Stimulated activated memory B cell treated with anti-CD40 and anti-IgM and Interleukin-4, amounts not matched to agents 10 μg/mL and 1 μg/mL and 100 μg/mL, for 72 hours (primary cell): ENCODE results near the gene EARS2.
A peak's percentile ranks its signal among the peaks of the same experiment; 100 is the strongest.

Experiments used
- ATAC-seq: fragments of 150-1000 bp; cut with Tn5 transposase; 2 replicates; pipeline ENCODE4 v1.10.0; 2021
- H3K27ac Mint-ChIP-seq: one replicate; pipeline ENCODE4 v1.8.0; 2022; ENCODE audit warnings: mild to moderate bottlenecking, mixed read lengths
- H3K27me3 Mint-ChIP-seq: one replicate; pipeline ENCODE4 v1.8.0; 2022; ENCODE audit warnings: mixed read lengths
- H3K36me3 Mint-ChIP-seq: one replicate; pipeline ENCODE4 v1.8.0; 2022; ENCODE audit warnings: mixed read lengths
- H3K4me1 Mint-ChIP-seq: one replicate; pipeline ENCODE4 v1.8.0; 2022; ENCODE audit warnings: mixed read lengths
- H3K4me3 Mint-ChIP-seq: one replicate; pipeline ENCODE4 v1.8.0; 2022; ENCODE audit warnings: mild to moderate bottlenecking, moderate library complexity, mixed read lengths
- H3K9me3 Mint-ChIP-seq: one replicate; pipeline ENCODE4 v1.8.0; 2022; ENCODE audit warnings: mixed read lengths

EARS2 gene

GRCh38 chr16:23577493-23577892, 20.3 kb upstream of the EARS2 start:
- Mint-ChIP-seq H3K4me3 (no peak overlapping the region), H3K27me3 (no peaks in the 10 kb centered on the region), H3K9me3 (peaks cover 3% of the 10 kb centered on the region), H3K36me3 (peaks cover 33% of the 10 kb centered on the region), H3K4me1 (no peaks in the 10 kb centered on the region), H3K27ac (no peak overlapping the region)
- ATAC-seq = no peak

GRCh38 chr16:23575834-23576233, 18.7 kb upstream of the EARS2 start:
- Mint-ChIP-seq H3K4me3 (no peak overlapping the region), H3K27me3 (no peaks in the 10 kb centered on the region), H3K9me3 (peaks cover 3% of the 10 kb centered on the region), H3K36me3 (peaks cover 27% of the 10 kb centered on the region), H3K4me1 (peaks cover 8% of the 10 kb centered on the region), H3K27ac (no peak overlapping the region)
- no peak for ATAC-seq

GRCh38 chr16:23573817-23574216, 16.7 kb upstream of the EARS2 start:
- Mint-ChIP-seq H3K4me3 (no peak overlapping the region), H3K4me1 (peaks cover 23% of the 10 kb centered on the region), H3K9me3 (no peaks in the 10 kb centered on the region), H3K27ac (no peak overlapping the region), H3K36me3 (peaks cover 20% of the 10 kb centered on the region), H3K27me3 (no peaks in the 10 kb centered on the region)
- no peak for ATAC-seq

GRCh38 chr16:23572394-23572793, 15.2 kb upstream of the EARS2 start:
- Mint-ChIP-seq H3K27me3 (no peaks in the 10 kb centered on the region), H3K27ac (no peak overlapping the region), H3K4me1 (peaks cover 23% of the 10 kb centered on the region), H3K36me3 (peaks cover 21% of the 10 kb centered on the region), H3K4me3 (no peak overlapping the region), H3K9me3 (no peaks in the 10 kb centered on the region)
- ATAC-seq = no peak

- H3K27ac Mint-ChIP-seq = peak overlapping the region; percentile 36
- H3K4me1 Mint-ChIP-seq = peaks cover 23% of the 10 kb centered on the region
- no peak for ATAC-seq
- no peak overlapping the region for H3K4me3 Mint-ChIP-seq
- no peaks in the 10 kb centered on the region for H3K27me3 Mint-ChIP-seq
- peaks cover 26% of the 10 kb centered on the region for H3K36me3 Mint-ChIP-seq
- no peaks in the 10 kb centered on the region for H3K9me3 Mint-ChIP-seq
Measured at GRCh38 chr16:23571895-23572294, 14.7 kb upstream of the EARS2 start.

- Mint-ChIP-seq H3K36me3 (peaks cover 31% of the 10 kb centered on the region), H3K27me3 (no peaks in the 10 kb centered on the region), H3K9me3 (no peaks in the 10 kb centered on the region), H3K4me1 (peaks cover 23% of the 10 kb centered on the region), H3K4me3 (no peak overlapping the region), H3K27ac (peak overlapping the region; percentile 36)
- ATAC-seq = peak; percentile 87
Measured at GRCh38 chr16:23570992-23571632, 14.0 kb upstream of the EARS2 start.

GRCh38 chr16:23567602-23568001, 10.5 kb upstream of the EARS2 start:
- Mint-ChIP-seq H3K4me3 (no peak overlapping the region), H3K27me3 (no peaks in the 10 kb centered on the region), H3K9me3 (no peaks in the 10 kb centered on the region), H3K36me3 (peaks cover 46% of the 10 kb centered on the region), H3K27ac (no peak overlapping the region), H3K4me1 (peaks cover 23% of the 10 kb centered on the region)
- ATAC-seq = no peak

GRCh38 chr16:23566724-23567123, 9.6 kb upstream of the EARS2 start:
- peaks cover 54% of the 10 kb centered on the region for H3K36me3 Mint-ChIP-seq

GRCh38 chr16:23564575-23565363, 7.6 kb upstream of the EARS2 start:
- Mint-ChIP-seq H3K27me3 (no peaks in the 10 kb centered on the region), H3K4me1 (peaks cover 4% of the 10 kb centered on the region), H3K36me3 (peaks cover 47% of the 10 kb centered on the region), H3K4me3 (no peak overlapping the region), H3K9me3 (no peaks in the 10 kb centered on the region), H3K27ac (no peak overlapping the region)
- no peak for ATAC-seq

More at GRCh38 chr16:23566724-23567123, 9.6 kb upstream of the EARS2 start:
- Mint-ChIP-seq H3K27me3 (no peaks in the 10 kb centered on the region), H3K4me1 (peaks cover 23% of the 10 kb centered on the region), H3K4me3 (no peak overlapping the region), H3K27ac (no peak overlapping the region), H3K9me3 (no peaks in the 10 kb centered on the region)
- no peak for ATAC-seq

GRCh38 chr16:23563186-23563585, 6.0 kb upstream of the EARS2 start:
- H3K4me1 Mint-ChIP-seq = peaks cover 11% of the 10 kb centered on the region
- no peak for ATAC-seq
- H3K36me3 Mint-ChIP-seq = peaks cover 43% of the 10 kb centered on the region
- H3K27me3 Mint-ChIP-seq = no peaks in the 10 kb centered on the region
- no peak overlapping the region for H3K27ac Mint-ChIP-seq
- no peaks in the 10 kb centered on the region for H3K9me3 Mint-ChIP-seq
- no peak overlapping the region for H3K4me3 Mint-ChIP-seq

GRCh38 chr16:23562505-23562904, 5.4 kb upstream of the EARS2 start:
- H3K9me3 Mint-ChIP-seq = no peaks in the 10 kb centered on the region
- H3K4me1 Mint-ChIP-seq = peaks cover 11% of the 10 kb centered on the region
- H3K4me3 Mint-ChIP-seq = no peak overlapping the region
- no peak overlapping the region for H3K27ac Mint-ChIP-seq
- H3K27me3 Mint-ChIP-seq = no peaks in the 10 kb centered on the region
- H3K36me3 Mint-ChIP-seq = peaks cover 40% of the 10 kb centered on the region
- ATAC-seq = no peak

GRCh38 chr16:23561586-23561985, 4.4 kb upstream of the EARS2 start:
- no peaks in the 10 kb centered on the region for H3K9me3 Mint-ChIP-seq
- H3K4me3 Mint-ChIP-seq = no peak overlapping the region
- peaks cover 17% of the 10 kb centered on the region for H3K4me1 Mint-ChIP-seq
- ATAC-seq = no peak
- no peaks in the 10 kb centered on the region for H3K27me3 Mint-ChIP-seq
- H3K36me3 Mint-ChIP-seq = peaks cover 30% of the 10 kb centered on the region
- H3K27ac Mint-ChIP-seq = no peak overlapping the region

- peak overlapping the region; percentile 90 for H3K4me3 Mint-ChIP-seq
Measured at GRCh38 chr16:23557779-23558702, 891 bp upstream of the EARS2 start.

GRCh38 chr16:23554536-23554935, 2.6 kb downstream of the EARS2 start:
- H3K4me3 Mint-ChIP-seq = no peak overlapping the region
- ATAC-seq = no peak
- H3K36me3 Mint-ChIP-seq = peaks cover 25% of the 10 kb centered on the region
- no peak overlapping the region for H3K27ac Mint-ChIP-seq
- no peaks in the 10 kb centered on the region for H3K9me3 Mint-ChIP-seq
- no peaks in the 10 kb centered on the region for H3K27me3 Mint-ChIP-seq
- H3K4me1 Mint-ChIP-seq = peaks cover 25% of the 10 kb centered on the region

More at GRCh38 chr16:23557779-23558702, 891 bp upstream of the EARS2 start:
- Mint-ChIP-seq H3K27ac (peak overlapping the region; percentile 90), H3K4me1 (peaks cover 25% of the 10 kb centered on the region), H3K9me3 (no peaks in the 10 kb centered on the region), H3K36me3 (peaks cover 16% of the 10 kb centered on the region), H3K27me3 (no peaks in the 10 kb centered on the region)
- ATAC-seq = no peak

- peaks cover 16% of the 10 kb centered on the region for H3K4me1 Mint-ChIP-seq
Measured at GRCh38 chr16:23552161-23552560, 5.0 kb downstream of the EARS2 start.

More at GRCh38 chr16:23552161-23552560, 5.0 kb downstream of the EARS2 start:
- Mint-ChIP-seq H3K27me3 (no peaks in the 10 kb centered on the region), H3K9me3 (no peaks in the 10 kb centered on the region), H3K4me3 (no peak overlapping the region), H3K27ac (no peak overlapping the region), H3K36me3 (peaks cover 42% of the 10 kb centered on the region)
- no peak for ATAC-seq
